NCI-H1092 treated with DMSO at 0.1 percent for 48 hours (cell line): ENCODE results near the gene HSD17B13.
"Not testable (repeated sequence)": the region's sequence is repeated elsewhere in the genome, so short reads cannot be mapped to it uniquely, and the experiment has no call there.

Experiments
- DNase-seq: peaks from one replicate; lab custom pipeline; 2025; lab: John Stamatoyannopoulos, UW

The HSD17B13 gene

GRCh38 chr4:87322754-87323153 lies at the start of gene HSD17B13:
Gene HSD17B13, minus strand, starts transcription at chr4:87322882. Its CDS starts 41 bp downstream, at chr4:87322841.
- DNase-seq: peak; percentile 15

GRCh38 chr4:87370068-87370467 lies 47.4 kb upstream of the HSD17B13 start:
- DNase-seq: no peak

- DNase-seq: no peak
Observed at GRCh38 chr4:87366521-87367162, 44.0 kb upstream of the HSD17B13 start.

GRCh38 chr4:87365348-87365747 lies 42.7 kb upstream of the HSD17B13 start:
- DNase-seq: no peak

- DNase-seq: no peak
Observed at GRCh38 chr4:87363552-87363951, 40.9 kb upstream of the HSD17B13 start.

GRCh38 chr4:87360338-87360935 lies 37.8 kb upstream of the HSD17B13 start:
- no peak for DNase-seq

- no peak for DNase-seq
Observed at GRCh38 chr4:87359258-87359657, 36.6 kb upstream of the HSD17B13 start.

- no peak for DNase-seq
Observed at GRCh38 chr4:87356832-87357526, 34.3 kb upstream of the HSD17B13 start.

- no peak for DNase-seq
Observed at GRCh38 chr4:87354168-87355102, 31.8 kb upstream of the HSD17B13 start.

- DNase-seq: peak; percentile 10
Observed at GRCh38 chr4:87353592-87353991, 30.9 kb upstream of the HSD17B13 start.

- DNase-seq: no peak
Observed at GRCh38 chr4:87345139-87345538, 22.5 kb upstream of the HSD17B13 start.

GRCh38 chr4:87342872-87343271 lies 20.2 kb upstream of the HSD17B13 start:
- DNase-seq: no peak

GRCh38 chr4:87341954-87342635 lies 19.4 kb upstream of the HSD17B13 start:
- not testable (repeated sequence) for DNase-seq

GRCh38 chr4:87339440-87339839 lies 16.8 kb upstream of the HSD17B13 start:
- DNase-seq: no peak

- no peak for DNase-seq
Observed at GRCh38 chr4:87337361-87337760, 14.7 kb upstream of the HSD17B13 start.

- no peak for DNase-seq
Observed at GRCh38 chr4:87333267-87333666, 10.6 kb upstream of the HSD17B13 start.

- DNase-seq: no peak
Observed at GRCh38 chr4:87330761-87331160, 8.1 kb upstream of the HSD17B13 start.

- DNase-seq: no peak
Observed at GRCh38 chr4:87327136-87327535, 4.5 kb upstream of the HSD17B13 start.

GRCh38 chr4:87326460-87326859 lies 3.8 kb upstream of the HSD17B13 start:
- peak; percentile 68 for DNase-seq

- DNase-seq: no peak
Observed at GRCh38 chr4:87321888-87322287, 794 bp downstream of the HSD17B13 start.

GRCh38 chr4:87317527-87317926 lies 5.2 kb downstream of the HSD17B13 start:
- no peak for DNase-seq

- no peak for DNase-seq
Observed at GRCh38 chr4:87316961-87317360, 5.7 kb downstream of the HSD17B13 start.
